GM12892 (cell line): ENCODE measurements around the gene KRTAP12-1.

ENCODE experiments used
- DNase-seq: peaks from one replicate; pipeline ENCODE4 v3.0.0; 2011; ENCODE audit not compliant: insufficient read length
- FAIRE-seq: peaks from 2 replicates; lab custom pipeline; 2011; peaks lifted over from hg19 to GRCh38; lab: Jason Lieb, UNC
- POLR2A ChIP-seq: IDR thresholded peaks from 2 replicates; pipeline ENCODE4 v1.6.1; 2011; ENCODE audit warnings: low read depth, low read length, control low read depth
- POLR2AphosphoS5 ChIP-seq: IDR thresholded peaks from 2 replicates; pipeline ENCODE4 v1.6.1; 2011; ENCODE audit warnings: low read depth, low read length, control low read depth
- TAF1 ChIP-seq: IDR thresholded peaks from 2 replicates; pipeline ENCODE4 v1.6.1; 2011; ENCODE audit warnings: low read depth, mild to moderate bottlenecking, control low read depth, low read length, borderline replicate concordance

KRTAP12-1 gene

GRCh38 chr21:44709426-44710293 lies 27.7 kb upstream of the KRTAP12-1 start:
- DNase-seq (no peak), FAIRE-seq (no peak)

GRCh38 chr21:44708866-44709425 lies 27.0 kb upstream of the KRTAP12-1 start:
- no peak for DNase-seq
- TF ChIP-seq POLR2AphosphoS5, result no peak
- TF ChIP-seq TAF1, result no peak
- no peak for TF ChIP-seq POLR2A
- FAIRE-seq, result no peak

More at GRCh38 chr21:44709426-44710293, 27.7 kb upstream of the KRTAP12-1 start:
- TF ChIP-seq POLR2AphosphoS5 (no peak), POLR2A (no peak), TAF1 (no peak)

- no peak for TF ChIP-seq POLR2A
- no peak for FAIRE-seq
- DNase-seq, result no peak
Measured at GRCh38 chr21:44708213-44708865, 26.4 kb upstream of the KRTAP12-1 start.

GRCh38 chr21:44706706-44707581 lies 25.0 kb upstream of the KRTAP12-1 start:
- DNase-seq, result no peak
- TF ChIP-seq TAF1 (no peak), POLR2A (no peak), POLR2AphosphoS5 (no peak)
- no peak for FAIRE-seq

GRCh38 chr21:44706026-44706705 lies 24.2 kb upstream of the KRTAP12-1 start:
- FAIRE-seq, result no peak
- TF ChIP-seq TAF1, result no peak
- TF ChIP-seq POLR2AphosphoS5, result no peak
- TF ChIP-seq POLR2A, result no peak
- DNase-seq, result no peak

GRCh38 chr21:44704636-44705001 lies 22.7 kb upstream of the KRTAP12-1 start:
- TF ChIP-seq POLR2AphosphoS5 (no peak), POLR2A (no peak), TAF1 (no peak)
- FAIRE-seq (no peak), DNase-seq (no peak)

- DNase-seq, result no peak
- no peak for FAIRE-seq
- no peak for TF ChIP-seq POLR2A
- no peak for TF ChIP-seq TAF1
- no peak for TF ChIP-seq POLR2AphosphoS5
Measured at GRCh38 chr21:44703731-44704635, 22.0 kb upstream of the KRTAP12-1 start.

GRCh38 chr21:44702973-44703730 lies 21.2 kb upstream of the KRTAP12-1 start:
- FAIRE-seq (no peak), DNase-seq (no peak)
- TF ChIP-seq POLR2AphosphoS5 (no peak), POLR2A (no peak), TAF1 (no peak)
